ENCODE measurements around the gene ALDH1B1.

ALDH1B1 gene

DNA sequence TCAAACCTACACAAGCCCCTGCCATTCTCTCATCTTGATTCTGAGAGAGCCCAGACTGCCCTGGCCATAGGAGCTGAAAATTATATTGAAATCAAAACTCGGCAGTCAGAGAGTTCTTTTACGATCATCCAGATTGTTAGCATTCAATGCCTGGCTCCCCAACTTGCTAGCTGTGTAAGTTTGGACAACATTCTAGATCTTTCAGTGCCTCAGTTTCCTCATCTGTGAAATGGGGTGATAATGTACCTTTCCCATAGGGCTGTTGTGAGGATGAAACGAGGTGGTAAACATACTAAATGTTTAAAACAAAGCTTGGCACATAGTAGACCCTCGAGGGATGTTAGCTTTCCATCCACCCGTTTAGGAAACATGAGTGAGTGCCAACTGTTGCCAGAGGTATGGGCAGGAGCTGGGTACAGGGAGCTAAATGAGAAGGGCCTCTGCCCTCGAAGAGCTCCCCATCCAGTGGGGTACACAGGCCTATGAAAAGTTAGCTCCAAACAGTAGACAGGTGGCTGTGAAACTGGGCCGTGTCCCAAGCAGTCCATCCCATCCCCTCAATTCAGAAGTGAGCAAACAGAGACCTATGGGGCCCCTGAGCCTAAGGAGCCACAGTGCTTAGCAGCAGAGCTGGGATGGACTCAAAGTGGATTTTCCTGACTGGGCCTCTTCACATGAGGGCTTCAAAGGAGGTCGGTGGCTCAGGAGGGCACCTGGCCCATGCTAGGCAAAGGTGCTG is 49.0 kb downstream of the ALDH1B1 start:
- no peak for DNase-seq

DNA sequence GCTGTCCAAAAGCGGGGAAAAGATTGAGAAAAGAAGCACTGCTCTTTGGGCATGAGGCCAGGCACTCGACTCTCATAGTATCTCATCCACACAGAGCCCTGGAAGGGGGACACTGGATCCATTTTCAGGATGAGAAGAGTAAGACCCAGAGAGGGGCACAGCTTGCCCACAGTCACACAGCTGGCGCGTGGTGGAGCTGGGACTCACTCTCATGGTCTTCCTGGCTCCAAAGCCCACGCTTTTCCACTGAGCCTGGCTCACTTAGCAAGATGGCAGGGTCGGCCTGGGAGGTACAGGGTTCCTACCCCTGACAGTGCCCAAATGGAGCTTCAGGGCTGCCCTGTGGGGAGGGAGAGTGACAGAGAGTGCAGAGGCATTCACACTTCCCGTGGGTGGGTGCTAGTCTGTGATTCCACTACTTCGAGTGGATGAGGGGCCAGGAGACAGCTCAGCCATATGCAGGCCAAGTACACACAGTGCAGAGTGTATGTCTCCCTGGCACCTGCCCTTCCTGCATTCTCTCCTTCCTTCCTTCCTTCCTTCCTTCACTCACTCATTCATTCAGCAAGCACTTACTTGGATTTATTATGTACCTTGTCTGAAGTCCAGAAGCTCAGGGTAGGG is 50.1 kb downstream of the ALDH1B1 start:
- no peak for DNase-seq

DNA sequence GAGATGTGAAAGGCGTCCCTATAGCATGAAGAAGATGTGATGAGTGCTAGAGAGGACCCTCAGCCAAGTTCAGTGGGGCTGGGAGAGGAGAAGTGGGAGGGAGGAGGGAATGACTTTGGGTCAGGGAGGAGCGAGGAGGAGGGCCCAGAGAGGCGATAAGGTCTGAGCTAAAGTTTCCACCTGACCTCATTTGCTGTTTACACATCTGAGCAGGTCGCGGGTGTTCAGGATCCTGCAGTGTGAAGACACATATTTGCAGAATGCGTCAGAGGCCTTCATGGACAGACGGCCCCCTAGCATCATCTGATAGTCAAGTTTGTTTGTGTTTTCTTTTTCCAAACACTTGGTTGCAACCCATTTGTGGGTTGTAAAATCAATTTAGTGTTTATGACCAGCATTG is 50.7 kb downstream of the ALDH1B1 start:
- DNase-seq = no peak

DNA sequence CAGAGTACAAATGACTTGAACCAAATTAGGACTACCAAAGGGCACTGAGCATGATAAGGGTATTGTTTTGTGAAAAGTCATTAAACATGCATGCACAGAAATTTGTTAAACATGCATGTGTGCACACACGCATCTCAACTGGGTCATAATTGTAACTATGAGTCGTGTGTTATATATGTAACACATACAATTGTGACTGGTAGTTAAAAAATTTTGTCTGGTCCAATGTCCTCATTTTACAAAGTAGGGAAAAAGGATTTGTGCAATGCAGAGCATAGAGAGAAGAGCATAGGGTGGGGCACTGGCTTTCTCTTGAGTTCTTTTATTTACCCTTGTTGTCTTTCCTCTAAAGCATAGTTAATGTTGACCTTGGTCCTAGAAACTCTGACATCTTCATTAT is 51.1 kb downstream of the ALDH1B1 start:
- DNase-seq = no peak

DNA sequence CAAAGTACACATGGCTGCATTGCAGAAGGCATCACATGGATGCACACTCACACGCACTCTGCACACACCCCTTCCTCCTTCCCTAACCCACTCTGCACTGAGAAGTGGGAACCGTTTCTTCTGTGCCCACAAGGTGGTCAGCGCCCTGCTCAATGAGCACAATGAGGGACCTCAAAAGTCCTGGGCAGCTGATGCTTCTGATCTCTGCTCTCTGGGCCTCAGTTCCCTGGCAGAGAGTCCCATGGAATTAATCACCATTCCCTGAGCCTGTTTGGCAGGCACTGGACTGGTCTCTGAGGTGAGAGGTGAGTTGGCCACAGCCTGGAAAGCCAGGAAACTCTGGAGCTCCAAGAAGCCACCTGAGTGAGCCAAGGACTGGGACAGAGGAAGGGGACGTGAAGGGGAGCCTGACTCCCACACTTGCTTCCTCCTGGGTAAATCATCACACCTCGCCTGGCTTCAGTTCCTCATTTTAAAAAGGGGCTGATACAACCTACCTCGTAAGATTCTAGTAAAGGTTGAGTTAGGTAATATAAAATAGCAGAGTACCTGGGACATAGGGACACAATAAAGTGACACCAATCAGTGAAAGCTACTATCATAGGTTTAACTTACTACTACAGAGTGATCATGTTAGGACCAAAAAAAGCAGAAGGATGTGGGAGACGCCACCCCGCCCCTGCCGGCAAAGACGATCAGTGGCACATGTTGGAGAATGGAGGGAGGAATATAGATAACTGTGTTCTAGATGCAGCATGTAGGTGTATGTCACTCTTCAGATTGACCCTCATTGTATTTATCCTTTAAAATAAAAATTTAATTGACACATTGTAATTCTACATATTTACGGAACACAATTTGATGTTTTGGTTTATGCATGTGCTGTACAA is 52.9 kb downstream of the ALDH1B1 start:
- no peak for DNase-seq

DNA sequence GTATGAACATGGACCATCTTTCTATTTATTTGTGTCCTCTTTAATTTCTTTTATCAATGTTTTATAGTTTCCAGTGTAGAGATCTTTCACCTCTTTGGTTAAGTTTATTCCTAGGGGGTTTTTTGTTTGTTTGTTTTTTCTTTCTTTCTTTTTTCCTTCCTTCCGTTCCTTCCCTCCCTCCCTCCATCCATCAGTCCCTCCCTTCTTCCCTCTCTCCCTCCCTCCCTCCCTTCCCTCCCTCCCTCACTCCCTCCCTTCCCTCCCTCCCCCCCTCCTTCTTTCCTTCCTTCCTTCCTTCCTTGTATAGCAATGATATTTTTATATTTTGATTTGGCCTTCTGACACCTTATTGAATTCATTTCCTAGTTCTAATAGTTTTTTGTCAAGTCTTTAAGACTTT is 55.2 kb downstream of the ALDH1B1 start:
- no peak for DNase-seq
